SIG-M5 (cell line): ENCODE measurements around the gene DMP1.
"Not testable (repeated sequence)": the region's sequence is repeated elsewhere in the genome, so short reads cannot be mapped to it uniquely, and the experiment has no call there.

Experiments
- DNase-seq: peaks from one replicate; lab custom pipeline; 2025; lab: John Stamatoyannopoulos, UW

Gene DMP1

DNA sequence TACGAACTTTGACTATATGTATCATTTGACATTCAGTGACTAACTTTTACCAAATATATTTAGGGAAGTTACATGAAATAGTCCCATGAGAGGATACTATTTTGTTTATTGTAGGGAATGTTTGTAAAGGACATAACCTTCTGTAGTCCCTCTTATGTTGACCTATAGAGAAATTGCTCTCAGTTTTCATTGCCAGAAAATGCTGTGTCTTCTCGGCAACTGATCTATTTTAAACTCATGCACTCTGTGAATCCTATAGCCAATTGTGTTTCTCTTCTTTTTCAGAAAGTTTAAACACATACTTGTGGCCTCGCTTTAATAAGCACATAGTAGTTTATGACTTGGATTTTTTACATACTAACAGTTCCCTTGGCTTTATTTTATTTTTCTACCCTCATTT, 38.2 kb downstream of the DMP1 start:
- no peak for DNase-seq

DNA sequence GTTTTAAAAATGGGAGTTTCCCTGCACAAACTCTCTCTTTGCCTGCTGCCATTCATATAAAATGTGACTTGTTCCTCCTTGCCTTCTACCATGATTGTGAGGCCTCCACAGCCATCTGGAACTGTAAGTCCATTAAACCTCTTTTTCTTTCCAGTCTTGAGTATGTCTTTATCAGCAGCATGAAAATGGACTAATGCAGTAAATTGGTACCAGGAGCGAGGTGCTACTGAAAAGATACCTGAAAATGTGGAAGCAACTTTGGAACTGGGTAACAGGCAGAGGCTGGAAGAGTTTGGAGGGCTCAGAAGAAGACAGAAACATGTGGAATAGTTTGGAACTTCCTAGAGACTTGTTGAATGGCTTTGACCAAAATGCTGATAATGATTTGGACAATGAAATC, 40.9 kb downstream of the DMP1 start:
- DNase-seq, result not testable (repeated sequence)

DNA sequence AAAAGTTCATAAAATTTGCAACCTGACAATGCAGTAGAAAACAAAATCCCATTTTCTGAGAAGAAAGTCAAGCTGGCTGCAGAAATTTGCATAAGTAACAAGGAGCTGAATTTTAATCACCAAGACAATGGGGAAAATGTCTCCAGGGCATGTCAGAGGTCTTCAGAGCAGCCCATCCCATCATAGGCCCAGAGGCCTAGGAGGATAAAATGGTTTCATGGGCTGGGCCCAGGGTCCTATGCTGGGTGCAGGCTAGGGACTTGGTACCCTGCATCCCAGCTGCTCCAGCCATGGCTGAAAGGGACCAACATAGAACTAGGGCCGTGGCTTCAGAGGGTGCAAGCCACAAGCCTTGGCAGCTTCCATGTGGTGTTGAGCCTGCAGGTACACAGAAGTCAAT, 42.0 kb downstream of the DMP1 start:
- DNase-seq, result not testable (repeated sequence)

DNA sequence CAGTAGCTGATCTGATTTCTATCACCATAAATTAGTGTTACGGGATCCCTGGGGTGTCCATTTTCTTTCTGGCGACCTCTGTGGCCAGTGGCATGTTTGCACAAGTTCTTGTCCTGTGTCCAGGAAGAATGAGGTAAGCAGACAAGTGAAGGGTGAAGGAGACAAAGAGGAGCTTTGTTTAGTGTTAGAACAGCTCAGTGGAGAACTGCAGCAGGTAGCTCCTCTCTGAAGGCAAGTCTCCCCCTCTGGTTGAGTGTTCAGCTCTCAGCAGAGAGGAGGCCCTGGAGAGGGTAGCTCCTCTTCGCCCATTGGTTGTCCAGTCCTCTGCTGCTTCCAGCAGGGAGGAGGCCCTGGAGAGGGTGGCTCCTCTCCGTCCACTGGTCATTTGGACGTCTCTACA, 47.2 kb downstream of the DMP1 start:
- DNase-seq, result no peak

DNA sequence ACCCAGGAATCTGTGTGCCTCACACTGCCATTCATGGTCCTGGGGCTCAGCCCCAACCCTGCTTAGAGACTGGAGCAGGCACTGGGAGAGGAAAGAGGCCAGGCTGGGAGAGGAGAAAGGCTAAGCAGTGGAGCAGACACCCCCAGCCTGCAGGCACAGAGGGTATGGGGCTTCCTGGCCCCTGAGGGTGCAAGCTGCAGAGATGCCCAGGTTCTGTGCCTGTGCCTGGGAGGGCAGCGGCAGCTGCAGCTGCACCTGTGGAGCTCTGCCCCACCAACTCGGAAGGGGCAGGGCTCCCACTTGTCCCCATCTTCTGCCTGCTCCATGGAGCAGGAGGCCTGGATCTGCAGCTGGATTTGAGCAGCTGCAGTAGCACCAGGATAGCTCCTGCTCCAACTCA, 47.9 kb downstream of the DMP1 start:
- DNase-seq, result no peak

DNA sequence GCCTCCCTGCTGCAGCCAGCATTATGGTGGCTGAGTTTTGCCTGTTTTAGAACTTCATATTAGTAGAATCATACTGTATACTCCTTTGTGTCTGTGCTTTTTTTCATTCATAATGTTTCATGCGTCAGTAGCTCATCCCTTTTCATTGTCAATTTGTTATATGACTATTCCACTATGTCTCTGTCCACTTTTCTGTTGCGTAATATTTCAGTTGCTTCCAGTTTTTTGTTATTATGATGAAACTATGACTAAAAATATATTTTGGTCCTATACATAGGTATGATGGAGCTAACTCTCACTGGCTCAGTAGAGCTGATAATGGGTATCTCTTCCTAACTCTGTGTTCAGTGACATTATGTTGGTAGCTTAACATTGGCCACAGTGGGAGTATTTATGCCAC, 48.3 kb downstream of the DMP1 start:
- no peak for DNase-seq

DNA sequence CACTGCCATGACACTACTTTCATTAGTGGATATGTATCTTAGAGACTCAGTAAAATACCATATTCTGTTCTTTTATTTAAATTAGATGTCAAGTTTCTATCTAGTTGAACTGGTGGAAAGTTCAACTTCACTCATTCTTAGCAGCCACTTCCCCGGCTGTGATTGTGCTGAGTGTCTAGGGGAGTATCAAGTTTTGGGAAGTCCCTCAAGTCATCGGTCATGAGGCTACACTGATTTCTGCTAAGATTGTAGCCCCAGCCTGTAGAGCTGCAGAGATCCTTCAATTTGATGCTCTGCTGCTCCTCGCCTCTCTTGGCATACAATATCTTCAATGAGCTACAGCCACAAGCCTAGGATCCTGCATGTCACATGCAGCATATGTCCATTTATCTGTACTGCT, 53.9 kb downstream of the DMP1 start:
- no peak for DNase-seq

DNA sequence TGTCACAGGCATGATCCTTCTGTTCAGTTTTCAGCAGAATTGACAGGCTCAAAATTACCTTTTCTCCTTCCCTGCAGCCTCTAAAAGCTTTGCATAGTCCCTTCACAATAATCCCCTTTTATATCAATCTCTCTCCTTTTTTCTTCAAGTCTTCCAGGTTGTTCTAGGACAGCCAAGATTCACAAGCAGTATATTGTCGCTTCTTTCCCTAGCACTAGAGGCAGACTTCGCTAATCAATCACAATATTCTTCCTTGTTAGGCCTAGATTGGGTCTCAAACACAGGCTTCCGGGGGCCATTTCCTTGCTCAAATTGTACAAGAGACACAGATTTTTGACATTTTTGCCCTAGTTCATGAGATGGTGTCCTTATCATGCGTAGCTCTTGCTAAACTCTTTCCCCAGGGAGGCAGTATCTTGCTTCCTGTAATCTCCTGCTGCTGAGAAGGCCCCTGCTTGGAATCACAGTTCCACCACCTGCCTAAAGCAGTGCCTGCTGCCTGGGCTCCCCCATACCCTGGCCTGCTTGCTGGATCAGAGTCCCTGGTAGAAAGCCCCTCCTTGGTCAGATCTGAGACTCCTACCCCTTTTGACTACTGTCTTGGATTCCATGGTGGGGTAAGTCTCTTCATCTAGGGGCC, 57.3 kb downstream of the DMP1 start:
- no peak for DNase-seq
